Measurements from ENCODE around the gene RILPL2.
A peak's percentile ranks its signal among the peaks of the same experiment; 100 is the strongest.

Gene RILPL2

GRCh38 chr12:123479442-123480180 lies 43.1 kb upstream of the RILPL2 start:
- Histone ChIP-seq H3K27ac (no peak overlapping the region), H3K9me3 (ENCODE audit: control insufficient read depth, low read length) (no peaks in the 10 kb centered on the region), H3K4me3 (ENCODE audit: low read depth, low read length) (no peak overlapping the region), H3K27me3 (ENCODE audit: control insufficient read depth, insufficient read depth, low read length) (no peaks in the 10 kb centered on the region), H3K4me1 (peaks cover 8% of the 10 kb centered on the region), H3K9ac (no peak overlapping the region), H3K4me2 (ENCODE audit: low read length) (no peak overlapping the region), H3K36me3 (ENCODE audit: control insufficient read depth, insufficient read depth, low read length) (no peaks in the 10 kb centered on the region), H2AFZ (no peak overlapping the region), H3K79me2 (no peaks in the 10 kb centered on the region)
- no peak for TF ChIP-seq CTCF (IDR thresholded peaks at IDR 0.05)

GRCh38 chr12:123478762-123479161 lies 42.3 kb upstream of the RILPL2 start:
- H3K4me2 ChIP-seq (ENCODE audit: low read length), result no peak overlapping the region
- no peak overlapping the region for H3K4me3 ChIP-seq (ENCODE audit: low read depth, low read length)
- H3K27ac ChIP-seq, result no peak overlapping the region
- H3K36me3 ChIP-seq (ENCODE audit: control insufficient read depth, insufficient read depth, low read length), result no peaks in the 10 kb centered on the region
- H3K79me2 ChIP-seq, result no peaks in the 10 kb centered on the region
- no peaks in the 10 kb centered on the region for H3K9me3 ChIP-seq (ENCODE audit: control insufficient read depth, low read length)
- TF ChIP-seq CTCF (IDR thresholded peaks at IDR 0.05), result no peak
- H3K9ac ChIP-seq, result no peak overlapping the region
- no peak overlapping the region for H2AFZ ChIP-seq
- H3K27me3 ChIP-seq (ENCODE audit: control insufficient read depth, insufficient read depth, low read length), result no peaks in the 10 kb centered on the region
- peaks cover 16% of the 10 kb centered on the region for H3K4me1 ChIP-seq

DNA sequence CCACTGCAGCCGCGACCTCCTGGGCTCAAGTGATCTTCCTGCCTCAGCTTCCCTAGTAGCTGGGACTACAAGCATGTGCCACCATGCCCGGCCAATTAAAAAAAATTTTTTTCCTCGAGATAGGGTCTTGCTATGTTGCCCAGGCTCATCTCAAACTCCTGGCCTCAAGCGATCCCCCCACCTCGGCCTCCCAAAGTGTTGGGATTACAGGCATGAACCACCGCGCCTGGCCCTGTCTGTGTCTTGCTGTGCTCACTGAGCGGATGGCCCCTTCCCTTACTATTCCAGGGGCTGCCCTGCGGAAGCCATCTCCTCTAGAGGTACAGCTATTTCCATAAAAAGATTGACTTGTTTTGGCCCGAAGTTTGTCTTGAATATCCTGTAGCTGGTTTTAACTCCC lies 41.6 kb upstream of the RILPL2 start:
- no peaks in the 10 kb centered on the region for H3K27me3 ChIP-seq (ENCODE audit: control insufficient read depth, insufficient read depth, low read length)
- H3K4me3 ChIP-seq (ENCODE audit: low read depth, low read length), result no peak overlapping the region
- no peaks in the 10 kb centered on the region for H3K79me2 ChIP-seq
- H3K4me2 ChIP-seq (ENCODE audit: low read length), result no peak overlapping the region
- H3K36me3 ChIP-seq (ENCODE audit: control insufficient read depth, insufficient read depth, low read length), result no peaks in the 10 kb centered on the region
- H3K4me1 ChIP-seq, result peaks cover 16% of the 10 kb centered on the region
- no peak overlapping the region for H3K27ac ChIP-seq
- H3K9me3 ChIP-seq (ENCODE audit: control insufficient read depth, low read length), result no peaks in the 10 kb centered on the region
- TF ChIP-seq CTCF (IDR thresholded peaks at IDR 0.05), result no peak
- no peak overlapping the region for H2AFZ ChIP-seq
- H3K9ac ChIP-seq, result no peak overlapping the region

GRCh38 chr12:123475246-123475703 lies 38.8 kb upstream of the RILPL2 start:
- peak overlapping the region; percentile 82 for H3K27ac ChIP-seq
- H3K4me2 ChIP-seq (ENCODE audit: low read length), result peak overlapping the region; percentile 57
- no peak for TF ChIP-seq CTCF (IDR thresholded peaks at IDR 0.05)
- H3K36me3 ChIP-seq (ENCODE audit: control insufficient read depth, insufficient read depth, low read length), result no peaks in the 10 kb centered on the region
- H3K9ac ChIP-seq, result no peak overlapping the region
- no peaks in the 10 kb centered on the region for H3K9me3 ChIP-seq (ENCODE audit: control insufficient read depth, low read length)
- H3K4me3 ChIP-seq (ENCODE audit: low read depth, low read length), result no peak overlapping the region
- peak overlapping the region; percentile 63 for H2AFZ ChIP-seq
- peaks cover 6% of the 10 kb centered on the region for H3K79me2 ChIP-seq
- H3K4me1 ChIP-seq, result peaks cover 16% of the 10 kb centered on the region
- no peaks in the 10 kb centered on the region for H3K27me3 ChIP-seq (ENCODE audit: control insufficient read depth, insufficient read depth, low read length)
